GM12878 (cell line): ENCODE measurements around the gene NPW. TPM values are rescaled to one million over a fixed set of nuclear protein-coding genes. Genes with fewer than 3 reads are reported as not detected.

Source experiments
- CREM ChIP-seq: IDR thresholded peaks from 2 replicates; pipeline ENCODE4 v1.6.1; 2014; ENCODE audit warnings: antibody characterized with exemption, low read depth
- NFXL1 ChIP-seq: fragments of 450-650 bp; IDR thresholded peaks from 2 replicates; pipeline ENCODE4 v1.6.1; 2017; ENCODE audit warnings: antibody characterized with exemption, mild to moderate bottlenecking, borderline replicate concordance
- NR2C1 ChIP-seq: fragments of 450-650 bp; IDR thresholded peaks from 2 replicates; pipeline ENCODE4 v1.6.1; 2017; ENCODE audit warnings: antibody characterized with exemption, mild to moderate bottlenecking, moderate library complexity
- STAT3 ChIP-seq: IDR thresholded peaks from 2 replicates; pipeline ENCODE4 v1.6.1; 2011; ENCODE audit warnings: low read depth, low read length, improper control_type of control experiment
- TARDBP ChIP-seq: IDR thresholded peaks from 2 replicates; pipeline ENCODE4 v1.6.1; 2016; ENCODE audit warnings: borderline replicate concordance
- polyA plus RNA-seq, 11 experiments: library from polyadenylated mRNA; depleted of rRNA in 4 of 11; unstranded in 6 of 11; stranded (reverse) in 5 of 11; fragments of >200 nt; fragmentation: Nextera tagmentation in 4 of 11; fragmentation: Illumina TruSeq in 1 of 11; extraction: Ambion mirVana in 4 of 11; extraction: Trizol in 1 of 11; gene quantifications; 1 replicate in 1 of 11; 2 replicates in 10 of 11; pipeline versions ENCODE4 v1.2.1 to v1.2.3, GENCODE V29; 2011 to 2016; ENCODE audit warnings: inconsistent platforms in 2 of 11, missing spikeins in 2 of 11, low read depth in 1 of 11
- total RNA-seq, 4 experiments: library from RNA; depleted of rRNA in 3 of 4; stranded (reverse); fragments of >200 nt in 3 of 4; fragmentation: Illumina TruSeq in 1 of 4; extraction: Trizol in 1 of 4; gene quantifications; 2 replicates each; pipeline versions ENCODE4 v1.2.1 to v1.2.3, GENCODE V29; 2013 to 2021
- TF ChIP-seq, protein P1 (sequence below): IDR thresholded peaks from 2 replicates; pipeline ENCODE4 v1.6.1; 2012; ENCODE audit warnings: improper control_type of control experiment, low read depth, low read length; ENCODE audit not compliant: insufficient replicate concordance
- TF ChIP-seq, protein P2 (sequence below): IDR thresholded peaks from 2 replicates; pipeline ENCODE4 v1.6.1; 2011; ENCODE audit warnings: borderline replicate concordance, low read depth, mild to moderate bottlenecking, moderate library complexity, mixed read lengths, low read length; ENCODE audit not compliant: insufficient read depth; ENCODE audit errors: extremely low read length

NPW gene
- total and polyA plus RNA-seq, 10 of the 15 experiments (the other 5 are each of a cell fraction or from before 2014, with no cell fraction given), result 0.23 to 2.5 (median 0.98) TPM; not detected in 4

DNA sequence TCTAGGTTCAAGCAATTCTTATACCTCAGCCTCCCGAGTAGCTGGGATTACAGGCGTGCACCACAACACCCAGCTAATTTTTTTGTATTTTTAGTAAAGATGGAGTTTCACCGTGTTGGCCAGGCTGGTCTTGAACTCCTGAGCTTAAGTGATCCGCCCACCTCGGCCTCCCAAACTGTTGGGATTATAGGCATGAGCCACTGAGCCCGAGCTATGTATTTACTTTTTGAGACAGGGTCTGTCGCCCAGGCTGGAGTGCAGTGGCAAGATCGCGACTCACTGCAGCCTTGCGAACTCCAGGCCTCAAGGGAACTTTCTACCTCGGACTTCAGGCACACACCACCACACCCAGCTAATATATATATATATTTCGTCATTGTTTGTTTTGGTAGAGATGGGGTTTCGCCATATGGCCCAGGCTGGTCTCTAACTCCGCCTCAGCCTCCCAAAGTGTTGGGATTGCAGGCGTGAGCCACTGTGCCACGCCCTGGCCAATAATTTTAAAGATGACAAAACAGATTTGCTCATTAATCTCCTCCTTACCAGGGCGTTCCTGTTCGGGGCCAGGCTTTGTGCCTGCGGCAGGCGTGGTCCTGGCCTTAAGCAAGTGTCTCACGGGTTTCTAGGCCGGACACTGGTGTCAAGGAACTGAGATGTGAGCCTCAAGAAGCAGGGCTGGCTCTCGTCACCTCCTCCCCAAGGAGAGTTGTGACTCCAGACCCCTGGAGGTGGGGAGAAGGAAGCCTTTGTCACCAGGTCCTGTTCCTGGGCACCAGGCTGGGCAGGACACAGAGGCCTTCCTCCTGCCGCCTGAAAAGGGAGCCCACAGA is 4.3 kb upstream of the NPW start (continued):
- TF ChIP-seq, protein P1, sequence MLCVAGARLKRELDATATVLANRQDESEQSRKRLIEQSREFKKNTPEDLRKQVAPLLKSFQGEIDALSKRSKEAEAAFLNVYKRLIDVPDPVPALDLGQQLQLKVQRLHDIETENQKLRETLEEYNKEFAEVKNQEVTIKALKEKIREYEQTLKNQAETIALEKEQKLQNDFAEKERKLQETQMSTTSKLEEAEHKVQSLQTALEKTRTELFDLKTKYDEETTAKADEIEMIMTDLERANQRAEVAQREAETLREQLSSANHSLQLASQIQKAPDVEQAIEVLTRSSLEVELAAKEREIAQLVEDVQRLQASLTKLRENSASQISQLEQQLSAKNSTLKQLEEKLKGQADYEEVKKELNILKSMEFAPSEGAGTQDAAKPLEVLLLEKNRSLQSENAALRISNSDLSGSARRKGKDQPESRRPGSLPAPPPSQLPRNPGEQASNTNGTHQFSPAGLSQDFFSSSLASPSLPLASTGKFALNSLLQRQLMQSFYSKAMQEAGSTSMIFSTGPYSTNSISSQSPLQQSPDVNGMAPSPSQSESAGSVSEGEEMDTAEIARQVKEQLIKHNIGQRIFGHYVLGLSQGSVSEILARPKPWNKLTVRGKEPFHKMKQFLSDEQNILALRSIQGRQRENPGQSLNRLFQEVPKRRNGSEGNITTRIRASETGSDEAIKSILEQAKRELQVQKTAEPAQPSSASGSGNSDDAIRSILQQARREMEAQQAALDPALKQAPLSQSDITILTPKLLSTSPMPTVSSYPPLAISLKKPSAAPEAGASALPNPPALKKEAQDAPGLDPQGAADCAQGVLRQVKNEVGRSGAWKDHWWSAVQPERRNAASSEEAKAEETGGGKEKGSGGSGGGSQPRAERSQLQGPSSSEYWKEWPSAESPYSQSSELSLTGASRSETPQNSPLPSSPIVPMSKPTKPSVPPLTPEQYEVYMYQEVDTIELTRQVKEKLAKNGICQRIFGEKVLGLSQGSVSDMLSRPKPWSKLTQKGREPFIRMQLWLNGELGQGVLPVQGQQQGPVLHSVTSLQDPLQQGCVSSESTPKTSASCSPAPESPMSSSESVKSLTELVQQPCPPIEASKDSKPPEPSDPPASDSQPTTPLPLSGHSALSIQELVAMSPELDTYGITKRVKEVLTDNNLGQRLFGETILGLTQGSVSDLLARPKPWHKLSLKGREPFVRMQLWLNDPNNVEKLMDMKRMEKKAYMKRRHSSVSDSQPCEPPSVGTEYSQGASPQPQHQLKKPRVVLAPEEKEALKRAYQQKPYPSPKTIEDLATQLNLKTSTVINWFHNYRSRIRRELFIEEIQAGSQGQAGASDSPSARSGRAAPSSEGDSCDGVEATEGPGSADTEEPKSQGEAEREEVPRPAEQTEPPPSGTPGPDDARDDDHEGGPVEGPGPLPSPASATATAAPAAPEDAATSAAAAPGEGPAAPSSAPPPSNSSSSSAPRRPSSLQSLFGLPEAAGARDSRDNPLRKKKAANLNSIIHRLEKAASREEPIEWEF, result no peak
- no peak for TF ChIP-seq STAT3
- TF ChIP-seq, protein P2, sequence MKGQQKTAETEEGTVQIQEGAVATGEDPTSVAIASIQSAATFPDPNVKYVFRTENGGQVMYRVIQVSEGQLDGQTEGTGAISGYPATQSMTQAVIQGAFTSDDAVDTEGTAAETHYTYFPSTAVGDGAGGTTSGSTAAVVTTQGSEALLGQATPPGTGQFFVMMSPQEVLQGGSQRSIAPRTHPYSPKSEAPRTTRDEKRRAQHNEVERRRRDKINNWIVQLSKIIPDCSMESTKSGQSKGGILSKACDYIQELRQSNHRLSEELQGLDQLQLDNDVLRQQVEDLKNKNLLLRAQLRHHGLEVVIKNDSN, result no peak
- TF ChIP-seq NR2C1, result no peak
- TF ChIP-seq TARDBP, result no peak
- no peak for TF ChIP-seq CREM
- no peak for TF ChIP-seq NFXL1
